Measurements from ENCODE around the gene ACOT11.

The ACOT11 gene

GRCh38 chr1:54564312-54565112 is 16.5 kb downstream of the ACOT11 start:
- TF ChIP-seq CTCF (IDR thresholded peaks at IDR 0.05; ENCODE audit: control extremely low read depth, extremely low read depth, low read depth, missing control alignments) = no peak
- POLR2A ChIA-PET = no interaction called here
- CTCF ChIA-PET = interaction anchor here (0.7 to 1.8 kb wide), 2 partner anchors 12 to 15 kb away, joined by 3 to 6 read pairs; no protein-coding TSS in a partner anchor
- no peak for DNase-seq (ENCODE audit: extremely low spot score)

- TF ChIP-seq CTCF (IDR thresholded peaks at IDR 0.05; ENCODE audit: control extremely low read depth, extremely low read depth, low read depth, missing control alignments) = no peak
- POLR2A ChIA-PET = no interaction called here
- CTCF ChIA-PET = interaction anchor here (0.7 to 1.8 kb wide), 2 partner anchors 12 to 14 kb away, joined by 3 to 6 read pairs; no protein-coding TSS in a partner anchor
- DNase-seq (ENCODE audit: extremely low spot score) = no peak
Measured at GRCh38 chr1:54565113-54565501, 17.1 kb downstream of the ACOT11 start.

GRCh38 chr1:54566438-54567141 is 18.6 kb downstream of the ACOT11 start:
- ChIA-PET CTCF (interaction anchor here (1.2 to 1.8 kb wide), 2 partner anchors 10 to 13 kb away, joined by 3 to 6 read pairs; no protein-coding TSS in a partner anchor), POLR2A (no interaction called here)
- no peak for DNase-seq (ENCODE audit: extremely low spot score)
- no peak for TF ChIP-seq CTCF (IDR thresholded peaks at IDR 0.05; ENCODE audit: control extremely low read depth, extremely low read depth, low read depth, missing control alignments)

- TF ChIP-seq CTCF (IDR thresholded peaks at IDR 0.05; ENCODE audit: control extremely low read depth, extremely low read depth, low read depth, missing control alignments) = no peak
- CTCF ChIA-PET = no interaction called here
- POLR2A ChIA-PET = no interaction called here
- DNase-seq (ENCODE audit: extremely low spot score) = no peak
Measured at GRCh38 chr1:54567961-54568360, 19.9 kb downstream of the ACOT11 start.

GRCh38 chr1:54569339-54569738 is 21.3 kb downstream of the ACOT11 start:
- DNase-seq (ENCODE audit: extremely low spot score) = no peak
- POLR2A ChIA-PET = no interaction called here
- CTCF ChIA-PET = no interaction called here
- TF ChIP-seq CTCF (IDR thresholded peaks at IDR 0.05; ENCODE audit: control extremely low read depth, extremely low read depth, low read depth, missing control alignments) = no peak

GRCh38 chr1:54570161-54570560 is 22.1 kb downstream of the ACOT11 start:
- no peak for DNase-seq (ENCODE audit: extremely low spot score)
- no peak for TF ChIP-seq CTCF (IDR thresholded peaks at IDR 0.05; ENCODE audit: control extremely low read depth, extremely low read depth, low read depth, missing control alignments)
- POLR2A ChIA-PET = no interaction called here
- CTCF ChIA-PET = no interaction called here
